ENCODE data around the gene TNIP1. TPM values are rescaled to one million over a fixed set of nuclear protein-coding genes. Genes with fewer than 3 reads are reported as not detected.

TNIP1 gene
- polyA plus RNA-seq, 3 donors: 69.0 to 77.2 (median 76.5) TPM

DNA sequence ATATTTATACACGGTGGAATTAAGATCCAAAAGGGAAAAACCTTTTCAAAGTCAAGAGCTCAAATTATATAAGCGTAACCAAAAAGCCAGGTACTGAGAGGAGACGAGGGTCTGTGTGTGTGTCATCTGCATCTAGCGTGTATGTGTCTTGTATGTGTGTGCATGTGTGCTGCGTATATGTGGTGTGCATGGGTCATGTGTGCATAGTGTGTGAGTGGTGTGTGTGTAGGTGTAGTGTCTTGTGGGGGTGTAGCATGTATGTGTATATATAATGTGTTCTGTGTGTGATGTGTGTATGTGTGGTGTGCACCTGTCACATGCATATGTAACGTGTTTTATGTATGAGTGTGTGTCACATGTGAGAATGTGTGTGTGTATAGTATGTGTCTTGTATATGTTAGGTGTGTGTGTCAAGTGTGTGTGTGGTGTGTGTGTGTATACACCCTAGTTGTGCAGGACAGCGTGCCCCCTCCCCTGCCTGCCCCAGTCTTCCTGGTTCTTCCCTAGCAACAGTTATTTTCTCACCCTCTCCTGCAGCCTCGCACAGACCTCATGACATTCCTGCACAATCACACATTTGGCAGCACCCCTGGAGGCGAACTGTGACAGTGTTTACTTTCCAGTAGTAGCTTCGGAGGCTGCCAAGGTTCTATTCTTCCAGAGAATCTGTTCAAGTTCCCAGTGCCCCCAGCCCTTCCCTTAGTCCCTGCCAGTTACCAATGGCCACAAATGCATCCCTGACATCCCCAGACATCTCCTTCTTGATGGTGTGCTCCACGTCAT lies 27.1 kb upstream of the TNIP1 start:
- no peak for DNase-seq

- DNase-seq: no peak
Measured at GRCh38 chr5:151107084-151107483, 26.2 kb upstream of the TNIP1 start.

GRCh38 chr5:151106509-151106908 lies 25.7 kb upstream of the TNIP1 start:
- no peak for DNase-seq

GRCh38 chr5:151106043-151106442 lies 25.2 kb upstream of the TNIP1 start:
- DNase-seq: no peak

GRCh38 chr5:151105561-151105960 lies 24.7 kb upstream of the TNIP1 start:
- DNase-seq: no peak

GRCh38 chr5:151104795-151105194 lies 24.0 kb upstream of the TNIP1 start:
- no peak for DNase-seq

GRCh38 chr5:151101746-151102145 lies 20.9 kb upstream of the TNIP1 start:
- DNase-seq: no peak

- no peak for DNase-seq
Measured at GRCh38 chr5:151101151-151101550, 20.3 kb upstream of the TNIP1 start.

GRCh38 chr5:151100681-151101080 lies 19.8 kb upstream of the TNIP1 start:
- DNase-seq: no peak

DNA sequence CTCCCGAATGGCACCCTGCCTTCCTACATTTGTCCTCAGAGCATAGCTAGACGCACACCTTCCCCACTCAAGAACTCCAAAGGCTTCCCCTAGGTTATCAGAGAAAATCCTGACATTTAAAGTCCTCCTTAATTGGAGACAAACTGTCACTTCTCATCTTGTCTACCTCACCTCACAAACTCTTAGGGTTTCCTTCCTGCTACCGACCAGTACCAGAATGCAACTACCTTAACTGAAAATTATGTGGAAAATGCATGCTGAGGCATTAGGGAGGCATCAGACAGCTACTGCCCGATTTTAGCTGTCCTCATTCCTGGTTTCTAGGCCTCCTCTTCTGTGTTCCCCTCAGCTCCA lies 17.9 kb upstream of the TNIP1 start:
- no peak for DNase-seq

DNA sequence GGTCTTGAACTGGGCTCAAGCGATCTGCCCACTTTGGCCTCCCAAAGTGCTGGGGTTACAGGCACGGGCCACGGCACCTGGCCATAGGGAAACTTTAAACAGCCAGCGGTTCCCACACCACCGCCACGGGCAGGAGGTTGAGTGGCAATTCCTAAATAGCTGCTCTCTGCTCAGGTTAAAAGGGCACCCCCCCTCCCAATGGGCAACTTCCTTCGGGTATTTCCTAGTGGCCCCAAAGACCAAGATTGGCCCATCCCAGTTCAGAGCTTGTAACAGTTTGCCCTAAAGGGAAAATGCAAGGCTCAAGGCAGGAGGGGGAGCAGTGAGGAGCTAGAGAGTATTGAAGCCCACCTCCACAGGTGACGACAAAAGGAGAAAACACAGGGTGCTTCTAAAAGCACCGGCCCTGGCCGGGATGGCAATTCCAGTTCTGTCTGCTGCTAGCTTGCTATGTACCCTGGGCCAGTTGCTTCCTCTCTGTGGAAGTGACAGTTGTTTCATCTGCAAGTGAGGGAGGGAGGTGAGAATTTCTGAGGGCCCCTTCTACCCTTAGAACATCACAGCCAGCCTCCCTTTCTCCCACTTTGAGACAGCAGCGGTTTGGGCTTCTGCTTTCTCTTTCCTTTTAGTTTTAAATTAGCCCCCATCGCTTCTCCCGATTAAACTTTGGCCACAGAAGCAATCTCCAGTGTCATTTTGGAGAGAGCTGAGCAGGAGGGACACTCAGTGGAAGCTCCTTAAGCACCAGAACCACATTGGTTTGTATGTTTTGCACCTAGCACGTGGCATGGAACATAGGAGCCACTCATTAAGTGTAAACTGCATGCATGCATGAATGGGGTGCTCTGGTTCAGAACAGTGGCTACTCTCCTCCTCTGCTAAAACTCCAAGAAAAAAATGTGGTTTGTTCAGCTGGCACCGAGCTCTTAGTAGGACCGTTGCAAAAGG lies 17.3 kb upstream of the TNIP1 start:
- DNase-seq: no peak

GRCh38 chr5:151097061-151097460 lies 16.2 kb upstream of the TNIP1 start:
- no peak for DNase-seq

DNA sequence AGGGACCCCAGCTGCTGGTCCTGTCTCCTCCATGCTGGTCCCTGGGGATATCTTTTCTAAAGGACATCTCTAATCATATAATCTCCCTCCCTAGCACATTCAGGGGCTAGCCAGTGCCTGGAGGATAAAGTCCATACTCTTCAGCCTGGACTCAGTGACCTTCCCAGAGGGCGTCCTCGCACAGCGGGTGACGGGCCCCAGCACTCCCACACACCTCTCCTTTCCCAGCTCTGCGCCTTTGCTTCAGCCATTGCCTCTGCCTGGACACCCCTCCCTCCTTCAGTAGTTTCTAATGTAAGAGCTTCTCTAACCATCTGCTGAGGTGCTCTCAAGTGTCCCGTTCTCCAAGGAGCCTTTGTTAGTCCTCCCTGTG lies 15.2 kb upstream of the TNIP1 start:
- no peak for DNase-seq

GRCh38 chr5:151095341-151096000 lies 14.6 kb upstream of the TNIP1 start:
- DNase-seq: peak; percentile 30

DNA sequence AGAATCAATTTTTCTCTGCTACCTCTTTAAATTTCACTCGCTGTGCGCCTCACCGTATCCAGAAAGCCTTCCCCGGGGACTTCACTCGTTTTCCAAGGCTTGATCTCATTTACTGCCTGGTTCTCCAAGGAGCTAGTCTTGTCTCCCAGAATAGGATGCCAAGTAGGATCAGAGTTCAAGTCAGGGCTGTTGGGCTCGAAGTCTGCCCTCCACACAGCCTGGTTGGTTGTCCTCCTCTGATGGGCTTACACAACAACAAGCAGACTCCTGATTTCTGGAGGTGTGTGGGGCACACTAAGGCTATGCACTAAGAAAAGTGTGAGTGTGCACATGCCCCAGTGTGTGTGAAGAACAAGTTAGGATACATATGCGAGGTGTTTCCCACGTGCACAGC lies 14.0 kb upstream of the TNIP1 start:
- no peak for DNase-seq

DNA sequence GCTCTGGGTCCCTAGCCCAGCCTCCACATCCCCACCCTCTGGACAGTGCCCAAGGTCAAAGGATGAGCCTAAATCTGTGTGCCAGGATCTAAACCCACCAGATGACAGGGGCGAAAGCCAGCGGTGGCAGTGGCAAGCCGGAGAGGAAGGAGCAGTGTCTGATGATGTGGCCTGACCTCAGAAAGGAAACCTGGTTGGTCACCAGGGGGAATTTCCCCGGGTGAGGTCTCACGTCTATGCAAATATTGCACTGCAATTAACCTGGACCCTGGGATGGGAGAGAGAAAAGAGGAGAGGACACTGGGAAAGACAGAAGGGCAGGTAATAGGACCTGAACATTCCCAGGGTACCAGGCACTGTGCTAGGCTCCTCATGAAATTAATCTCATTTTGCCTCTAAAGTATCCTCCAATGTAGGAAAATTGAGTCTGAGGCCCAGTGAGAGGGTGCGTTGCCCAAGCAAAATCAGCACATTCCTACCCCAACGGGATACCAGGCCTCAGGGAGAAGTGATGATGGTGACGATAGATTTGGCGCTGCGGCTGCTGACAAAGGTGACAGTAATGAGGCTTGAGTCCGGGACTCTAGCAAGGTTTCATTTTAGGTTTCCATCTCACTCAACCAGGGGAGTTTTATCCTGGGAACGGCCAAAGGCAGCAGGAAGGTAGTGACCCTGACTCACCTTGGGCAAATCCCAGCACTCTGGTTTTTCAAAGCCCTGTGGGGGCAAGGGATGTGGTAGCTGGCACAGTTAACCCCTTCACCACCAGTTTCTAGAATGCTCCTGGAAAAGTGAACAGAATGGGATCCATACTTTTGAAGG lies 13.4 kb upstream of the TNIP1 start:
- DNase-seq: no peak

DNA sequence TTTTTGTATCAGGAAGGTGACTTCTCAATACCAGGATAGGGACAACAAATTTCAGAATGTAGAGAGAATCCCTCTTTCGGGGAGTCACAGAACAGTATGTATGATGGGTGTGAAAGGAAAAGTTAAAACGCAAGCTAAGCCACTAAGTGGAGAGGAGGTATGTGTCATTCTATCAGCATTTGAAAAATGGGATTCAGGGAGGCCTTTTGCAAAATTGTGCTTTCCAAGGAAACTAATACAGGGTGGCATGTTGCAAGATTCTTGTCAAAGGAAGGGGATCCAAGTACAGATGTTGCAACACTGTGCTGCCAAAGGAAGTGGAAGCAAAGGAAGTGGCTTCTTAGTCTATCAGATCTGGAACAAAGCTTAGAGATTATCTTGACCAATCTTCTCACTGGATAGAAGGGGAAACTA lies 12.6 kb upstream of the TNIP1 start:
- no peak for DNase-seq

- DNase-seq: no peak
Measured at GRCh38 chr5:151092762-151093161, 11.9 kb upstream of the TNIP1 start.

- no peak for DNase-seq
Measured at GRCh38 chr5:151089726-151090125, 8.9 kb upstream of the TNIP1 start.

- no peak for DNase-seq
Measured at GRCh38 chr5:151088986-151089385, 8.2 kb upstream of the TNIP1 start.

DNA sequence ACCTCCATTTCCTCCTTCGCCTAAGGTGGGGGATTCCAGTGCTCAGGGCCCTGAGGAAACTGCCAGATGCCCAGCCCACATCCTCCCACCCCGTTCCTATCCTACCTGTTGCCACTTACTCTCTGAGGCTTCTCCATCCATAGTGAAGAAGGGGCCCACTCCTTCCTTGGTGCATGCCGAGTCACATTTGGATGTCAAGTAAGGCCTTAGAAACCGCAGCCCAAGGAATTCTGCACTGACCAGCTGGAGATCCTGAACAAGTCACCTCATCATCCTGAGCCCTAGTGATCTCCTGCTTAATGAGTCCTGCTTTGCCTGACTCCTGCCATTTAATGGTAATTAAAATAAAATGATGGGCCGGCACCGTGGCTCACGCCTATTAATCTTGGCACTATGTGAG lies 6.7 kb upstream of the TNIP1 start:
- no peak for DNase-seq

DNA sequence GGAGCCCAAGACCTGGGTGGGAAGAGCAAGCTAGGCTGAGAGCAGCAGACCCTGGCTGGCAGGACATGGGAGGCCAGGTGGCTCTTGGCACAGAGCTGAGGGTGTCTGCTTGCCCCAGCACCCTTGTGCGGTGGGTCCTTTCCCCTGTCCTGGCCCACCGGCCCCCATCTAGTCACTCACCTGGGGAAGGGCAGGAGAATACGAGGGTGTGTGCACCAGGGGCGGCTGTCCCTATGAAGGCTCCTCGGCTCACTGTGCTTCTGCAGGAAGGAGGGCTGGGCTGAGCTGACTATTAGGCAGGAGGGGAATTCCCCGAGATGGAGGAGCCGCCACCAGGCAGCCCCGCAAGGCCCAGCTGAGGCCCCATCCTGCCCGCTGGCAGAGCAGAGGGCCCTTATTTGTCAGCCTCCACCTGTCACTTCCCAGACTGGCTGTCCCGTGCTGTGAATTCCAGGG lies 6.1 kb upstream of the TNIP1 start:
- no peak for DNase-seq

All from renal pelvis (tissue), 4 donors.